ENCODE results near the gene TBC1D23. TPM values are rescaled to one million over a fixed set of nuclear protein-coding genes. Genes with fewer than 3 reads are reported as not detected.
"Not testable (repeated sequence)": the region's sequence is repeated elsewhere in the genome, so short reads cannot be mapped to it uniquely, and the experiment has no call there.

TBC1D23 gene
- total RNA-seq, 1 experiment from 2014 or later = 23.3 TPM

DNA sequence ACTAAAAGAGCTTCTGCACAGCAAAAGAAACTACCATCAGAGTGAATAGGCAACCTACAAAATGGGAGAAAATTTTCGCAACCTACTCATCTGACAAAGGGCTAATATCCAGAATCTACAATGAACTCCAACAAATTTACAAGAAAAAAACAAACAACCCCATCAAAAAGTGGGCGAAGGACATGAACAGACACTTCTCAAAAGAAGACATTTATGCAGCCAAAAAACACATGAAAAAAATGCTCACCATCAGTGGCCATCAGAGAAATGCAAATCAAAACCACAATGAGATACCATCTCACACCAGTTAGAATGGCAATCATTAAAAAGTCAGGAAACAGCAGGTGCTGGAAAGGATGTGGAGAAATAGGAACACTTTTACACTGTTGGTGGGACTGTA, 91.0 kb downstream of the TBC1D23 start:
- not testable (repeated sequence) for DNase-seq (ENCODE audit: low spot score)

GRCh38 chr3:100352296-100353231, 91.8 kb downstream of the TBC1D23 start:
- DNase-seq (ENCODE audit: low spot score) = no peak

- DNase-seq (ENCODE audit: low spot score) = no peak
Observed at GRCh38 chr3:100354850-100355249, 94.1 kb downstream of the TBC1D23 start.

DNA sequence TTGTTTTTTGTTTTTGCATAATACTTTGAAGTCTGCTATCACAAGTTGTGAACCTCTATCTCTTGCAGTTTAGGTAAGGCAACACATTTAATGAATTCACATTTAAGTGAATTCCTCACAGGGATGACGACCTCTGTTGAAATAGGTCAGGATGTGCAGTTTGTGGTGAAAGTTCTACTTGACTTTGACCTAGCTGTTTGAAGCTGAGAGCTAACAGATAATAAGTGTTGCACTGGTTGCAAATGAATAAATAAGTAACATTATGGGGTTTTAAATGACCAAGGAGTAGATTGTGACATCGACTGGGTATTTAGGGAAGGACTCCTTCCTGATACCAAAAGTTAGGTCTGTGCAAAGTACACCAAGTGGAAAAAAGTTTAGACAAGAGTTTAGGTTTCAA, 97.6 kb downstream of the TBC1D23 start:
- DNase-seq (ENCODE audit: low spot score) = no peak

DNA sequence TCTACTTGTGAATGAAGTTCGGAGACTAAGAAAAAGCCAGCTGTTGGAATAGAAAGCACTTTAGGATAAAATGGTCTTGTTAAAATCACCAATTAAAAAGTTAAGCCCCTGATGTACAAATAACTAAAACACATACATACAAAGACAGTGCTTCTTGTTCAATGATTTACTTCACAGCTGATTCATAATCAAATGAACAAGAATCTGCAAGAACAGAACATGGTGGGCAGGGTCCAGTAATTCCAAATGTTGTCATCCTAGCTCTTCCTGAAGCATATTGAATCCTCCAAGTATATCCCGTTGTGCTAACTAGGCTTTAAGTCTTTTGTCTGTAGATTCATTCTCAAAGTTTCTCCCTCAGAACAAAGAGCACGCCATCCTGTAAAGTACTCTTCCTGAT, 98.2 kb downstream of the TBC1D23 start:
- DNase-seq (ENCODE audit: low spot score) = no peak

DNA sequence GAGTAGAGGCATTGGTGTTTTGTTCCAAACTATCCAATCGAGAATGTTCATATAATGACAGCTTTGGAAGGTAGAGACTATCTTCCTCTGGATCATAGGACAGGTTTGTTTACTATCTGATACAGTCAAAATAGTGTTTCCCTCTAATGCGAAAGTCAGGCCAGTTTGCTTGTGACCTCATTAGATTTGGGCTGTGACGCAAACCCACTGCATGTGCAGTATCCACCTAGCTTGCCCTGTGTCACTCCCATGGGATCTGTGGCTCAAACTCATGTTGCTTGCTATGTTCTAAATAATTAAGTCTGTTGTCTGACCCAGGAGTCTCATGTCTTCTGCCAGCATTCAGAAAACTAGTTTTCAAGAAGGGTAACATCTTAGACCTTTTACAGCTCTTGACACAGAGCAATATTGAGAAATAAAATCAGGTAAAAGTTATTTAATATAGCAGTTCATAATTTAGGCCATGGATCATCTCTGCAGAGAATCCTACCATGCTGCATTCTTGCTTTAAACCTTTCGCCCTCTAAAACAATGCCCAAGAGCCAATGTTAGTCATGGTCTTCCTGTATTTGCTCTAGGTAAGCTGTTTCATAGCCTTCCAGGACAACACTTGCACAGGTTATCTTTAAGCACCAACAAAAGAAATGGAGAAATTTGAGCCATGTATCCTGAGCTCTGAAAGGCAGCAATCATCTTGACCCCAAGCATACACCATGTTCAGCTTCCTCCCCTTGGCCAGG, 100.1 kb downstream of the TBC1D23 start:
- DNase-seq (ENCODE audit: low spot score) = no peak

DNA sequence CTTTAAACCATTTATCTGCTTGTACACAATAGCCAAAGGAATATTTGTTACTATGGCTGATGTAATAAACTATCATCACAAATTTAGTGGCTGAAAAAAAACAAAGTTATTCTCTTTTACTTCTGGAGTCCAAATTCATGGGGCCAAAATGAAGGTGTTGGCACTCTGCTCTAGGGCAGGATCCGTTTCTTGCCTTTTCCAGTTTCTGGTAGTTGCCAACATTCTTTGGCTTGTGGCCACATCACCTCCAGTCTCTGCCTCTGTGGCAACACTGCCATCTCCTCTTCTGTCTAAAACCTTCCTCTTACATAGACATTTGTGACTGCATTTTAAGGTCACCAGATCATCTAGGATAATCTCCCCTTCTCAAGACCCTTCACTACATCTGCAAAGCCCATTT, 101.1 kb downstream of the TBC1D23 start:
- DNase-seq (ENCODE audit: low spot score) = no peak

- no peak for DNase-seq (ENCODE audit: low spot score)
Observed at GRCh38 chr3:100364421-100364820, 103.6 kb downstream of the TBC1D23 start.

DNA sequence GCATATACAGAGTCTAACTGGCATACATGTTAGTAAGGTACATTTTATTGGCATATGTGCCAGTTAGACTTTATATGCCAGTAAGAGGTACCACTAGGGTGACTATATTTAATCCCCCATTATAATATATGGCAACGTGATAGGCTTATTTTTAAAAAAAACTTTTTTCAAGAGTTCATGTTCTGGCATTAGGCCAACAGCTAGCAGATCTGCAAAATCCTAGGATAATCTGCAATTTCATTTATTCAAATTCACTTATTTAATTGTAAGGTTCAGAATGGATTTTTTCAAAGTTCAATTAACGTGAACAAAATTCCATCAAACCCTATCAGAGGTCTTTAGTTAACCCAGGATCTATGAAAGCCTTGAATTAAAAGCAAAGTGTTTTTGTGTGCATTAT, 105.6 kb downstream of the TBC1D23 start:
- DNase-seq (ENCODE audit: low spot score) = no peak

GRCh38 chr3:100368441-100368840, 107.6 kb downstream of the TBC1D23 start:
- no peak for DNase-seq (ENCODE audit: low spot score)

GRCh38 chr3:100370756-100371155, 110.0 kb downstream of the TBC1D23 start:
- DNase-seq (ENCODE audit: low spot score) = no peak

DNA sequence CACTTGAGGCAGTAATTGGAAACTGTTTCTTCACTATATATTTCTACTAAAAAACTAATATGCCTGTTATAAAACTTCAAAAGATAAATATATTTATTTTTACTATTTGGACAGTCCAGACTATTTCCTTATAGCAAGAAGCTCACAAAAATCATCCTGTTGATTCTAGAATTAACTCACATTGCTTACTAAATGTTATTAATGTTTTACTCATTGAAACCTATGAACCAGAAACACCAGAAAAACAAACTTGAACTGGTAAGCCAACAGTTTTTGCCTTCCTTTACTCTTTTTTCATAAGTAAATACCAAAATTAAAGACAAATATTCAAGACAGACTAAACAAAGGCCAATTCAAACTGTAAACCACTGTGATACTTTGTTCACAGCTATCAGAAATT, 113.7 kb downstream of the TBC1D23 start:
- DNase-seq (ENCODE audit: low spot score) = no peak

Other genes with a start within 250 kb of the TBC1D23 start
- gene FILIP1L, start 146.5 kb upstream of the TBC1D23 start, total RNA-seq (2014; rRNA removed; shearing (Covaris generic)) = 30.0 and 37.8 TPM in 2 replicates
- 33.6 and 47.0 TPM in 2 replicates for gene NIT2, start 73.8 kb downstream of the TBC1D23 start, total RNA-seq (2014; rRNA removed; shearing (Covaris generic))
- 53.4 and 64.9 TPM in 2 replicates for gene TOMM70, start 140.1 kb downstream of the TBC1D23 start, total RNA-seq (2014; rRNA removed; shearing (Covaris generic))
- gene LNP1, start 140.5 kb downstream of the TBC1D23 start, total RNA-seq (2014; rRNA removed; shearing (Covaris generic)) = 4.7 and 7.0 TPM in 2 replicates
- gene TMEM45A, start 231.6 kb downstream of the TBC1D23 start, total RNA-seq (2014; rRNA removed; shearing (Covaris generic)) = 22.1 and 31.6 TPM in 2 replicates